Stomach smooth muscle (tissue), 2 donors: ENCODE results near the gene HMCES.
A peak's percentile ranks its signal among the peaks of the same experiment; 100 is the strongest.
"Not testable (repeated sequence)": the region's sequence is repeated elsewhere in the genome, so short reads cannot be mapped to it uniquely, and the experiment has no call there.

Experiments
- H3K27ac ChIP-seq: one replicate; pipeline ENCODE4 v1.7.0; 2013; ENCODE audit warnings: mild to moderate bottlenecking, low read length, inconsistent platforms
- H3K27me3 ChIP-seq, 2 donors: one replicate each; pipeline ENCODE4 v1.7.0; 2013; ENCODE audit warnings: low read length in 2 of 2; ENCODE audit not compliant: insufficient read depth in 2 of 2, control insufficient read depth in 1 of 2
- H3K36me3 ChIP-seq, 2 donors: one replicate each; pipeline ENCODE4 v1.7.0; 2013; ENCODE audit warnings: low read length in 2 of 2; ENCODE audit not compliant: control insufficient read depth in 2 of 2, insufficient read depth in 2 of 2
- H3K4me1 ChIP-seq: one replicate; pipeline ENCODE4 v1.7.0; 2013; ENCODE audit warnings: low read length; ENCODE audit not compliant: control insufficient read depth, insufficient read depth
- H3K4me3 ChIP-seq, 2 donors: one replicate each; pipeline ENCODE4 v1.7.0; 2013; ENCODE audit warnings: low read length in 2 of 2
- H3K9ac ChIP-seq, 2 donors: one replicate each; pipeline ENCODE4 v1.7.0; 2013; ENCODE audit warnings: low read length in 2 of 2, mild to moderate bottlenecking in 1 of 2
- H3K9me3 ChIP-seq, 2 donors: one replicate each; pipeline ENCODE4 v1.7.0; 2013; ENCODE audit warnings: low read length in 2 of 2; ENCODE audit not compliant: control insufficient read depth in 2 of 2
- donor health status: healthy.
- donor health status: Pancreatic carcinoma.

HMCES gene

DNA sequence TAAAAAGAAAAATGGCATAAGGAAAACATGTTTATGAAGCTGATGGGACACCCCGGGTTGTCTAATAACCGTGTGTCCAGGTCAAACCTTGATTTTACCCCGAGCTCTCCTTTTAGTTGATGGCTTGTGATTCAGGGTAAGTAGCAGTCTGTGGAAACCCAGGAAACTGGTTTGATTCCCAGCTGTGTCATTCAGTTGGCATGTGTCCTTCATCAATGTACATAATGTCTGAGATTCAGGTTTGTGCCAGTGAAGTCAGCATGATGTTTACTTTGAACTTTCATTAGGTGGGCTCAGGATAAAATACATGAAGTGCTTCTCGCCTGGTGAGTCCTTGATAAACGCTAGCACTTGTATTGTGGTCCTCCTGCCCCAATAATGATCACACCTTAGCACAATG is 33.5 kb upstream of the HMCES start:
- Histone ChIP-seq H3K27me3 (no peaks in the 10 kb centered on the region), H3K4me3 (peak overlapping the region in 1 of 2 donors; percentile 52), H3K4me1 (peaks cover 21% of the 10 kb centered on the region), H3K9ac (peak overlapping the region; percentile 8 to 66), H3K36me3 (peaks cover 0 to 4% of the 10 kb centered on the region in 2 donors), H3K9me3 (no peaks in the 10 kb centered on the region), H3K27ac (peak overlapping the region; percentile 37)

DNA sequence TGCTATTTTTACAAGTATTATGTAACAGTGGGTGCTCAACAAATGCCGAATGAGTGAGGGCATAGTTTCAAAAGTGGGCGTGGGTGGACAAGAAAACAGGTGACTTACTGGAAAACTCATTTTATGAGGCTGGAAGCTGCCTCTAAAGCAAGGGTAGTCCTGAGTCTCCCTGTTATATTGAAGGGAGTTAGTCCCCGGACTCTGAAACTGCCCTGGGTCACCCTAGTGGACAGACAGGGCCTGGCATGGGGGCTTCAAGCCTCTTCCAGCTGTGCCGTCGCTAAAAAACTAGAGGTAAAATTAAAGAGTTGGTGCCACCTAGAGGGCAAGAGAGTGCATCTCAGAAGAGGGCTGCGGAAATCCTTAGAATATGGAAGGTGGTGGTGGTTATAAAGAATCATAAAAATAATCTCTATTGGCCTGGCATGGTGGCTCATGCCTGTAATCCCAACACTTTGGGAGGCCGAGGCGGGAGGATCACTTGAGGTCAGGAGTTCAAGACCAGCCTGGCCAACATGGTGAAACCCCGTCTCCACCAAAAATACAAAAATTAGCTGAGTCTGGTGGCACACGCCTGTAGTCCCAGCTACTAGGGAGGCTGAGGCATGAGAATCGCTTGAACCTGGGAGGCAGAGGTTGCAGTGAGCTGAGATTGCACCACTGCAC is 32.9 kb upstream of the HMCES start:
- H3K27ac ChIP-seq = peak overlapping the region; percentile 37
- peaks cover 27% of the 10 kb centered on the region for H3K4me1 ChIP-seq
- H3K9ac ChIP-seq = peak overlapping the region; percentile 8 to 66
- H3K36me3 ChIP-seq, H3K27me3 ChIP-seq, H3K9me3 ChIP-seq: not testable (repeated sequence)
- H3K4me3 ChIP-seq = peak overlapping the region; percentile 29 to 52

DNA sequence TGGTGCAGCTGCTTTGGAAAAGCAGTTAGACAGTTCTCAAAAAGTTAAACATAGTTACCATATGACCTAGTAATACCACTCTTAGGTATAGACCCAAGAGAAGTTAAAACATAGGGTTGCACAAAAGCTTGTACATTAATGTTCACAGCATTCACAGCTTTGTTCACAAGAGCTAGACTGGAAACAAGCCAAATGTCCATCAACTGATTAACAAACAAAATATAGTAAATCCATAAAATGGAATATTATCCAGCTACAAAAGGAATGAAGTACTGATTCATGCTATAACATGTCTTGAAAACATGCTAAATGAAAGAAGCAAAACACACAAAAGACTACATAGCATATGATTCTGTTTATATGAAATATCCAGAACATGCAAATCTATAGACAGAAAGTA is 32.0 kb upstream of the HMCES start:
- Histone ChIP-seq H3K4me3 (no peak overlapping the region), H3K27ac (no peak overlapping the region), H3K9me3 (no peaks in the 10 kb centered on the region), H3K4me1 (peaks cover 27% of the 10 kb centered on the region), H3K9ac (no peak overlapping the region), H3K27me3 (no peaks in the 10 kb centered on the region), H3K36me3 (peaks cover 0 to 4% of the 10 kb centered on the region in 2 donors)

DNA sequence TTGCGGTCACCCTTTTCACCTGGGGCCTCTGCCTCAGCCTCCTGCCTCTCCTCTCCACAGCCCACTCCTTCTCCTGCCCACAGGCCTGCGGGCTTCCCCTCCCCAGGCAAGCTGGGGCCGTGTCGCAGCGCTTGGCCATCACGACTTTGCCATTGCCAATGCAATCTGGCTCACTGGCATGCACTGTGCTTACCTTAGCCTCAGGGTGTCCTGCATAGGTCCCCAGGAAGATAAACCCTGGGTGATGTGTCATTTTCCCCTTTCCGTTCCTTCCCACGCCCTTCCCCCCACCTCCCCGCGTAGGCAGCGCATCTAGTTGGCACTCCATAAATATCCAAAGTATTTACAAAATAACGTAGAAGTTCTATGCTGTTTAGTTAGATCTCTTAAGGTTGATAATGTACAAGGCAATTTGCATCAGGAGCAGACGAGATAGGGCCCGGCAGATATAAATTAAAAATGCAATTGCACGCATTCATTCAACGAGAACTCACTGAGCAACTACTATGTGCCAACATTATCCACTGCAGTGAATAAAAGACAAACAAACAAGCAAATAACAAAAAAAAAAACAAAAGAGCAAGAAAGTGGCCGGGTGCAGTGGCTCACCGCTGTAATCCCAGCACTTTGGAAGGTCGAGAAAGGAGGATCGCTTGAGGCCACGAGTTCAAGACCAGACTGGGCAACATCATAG is 30.2 kb upstream of the HMCES start:
- Histone ChIP-seq H3K9ac (peak overlapping the region; percentile 92 to 98), H3K36me3 (peaks cover 15% of the 10 kb centered on the region in 2 donors), H3K4me3 (peak overlapping the region; percentile 97 to 99), H3K27me3 (no peaks in the 10 kb centered on the region), H3K4me1 (peaks cover 29% of the 10 kb centered on the region), H3K9me3 (no peaks in the 10 kb centered on the region), H3K27ac (no peak overlapping the region)

DNA sequence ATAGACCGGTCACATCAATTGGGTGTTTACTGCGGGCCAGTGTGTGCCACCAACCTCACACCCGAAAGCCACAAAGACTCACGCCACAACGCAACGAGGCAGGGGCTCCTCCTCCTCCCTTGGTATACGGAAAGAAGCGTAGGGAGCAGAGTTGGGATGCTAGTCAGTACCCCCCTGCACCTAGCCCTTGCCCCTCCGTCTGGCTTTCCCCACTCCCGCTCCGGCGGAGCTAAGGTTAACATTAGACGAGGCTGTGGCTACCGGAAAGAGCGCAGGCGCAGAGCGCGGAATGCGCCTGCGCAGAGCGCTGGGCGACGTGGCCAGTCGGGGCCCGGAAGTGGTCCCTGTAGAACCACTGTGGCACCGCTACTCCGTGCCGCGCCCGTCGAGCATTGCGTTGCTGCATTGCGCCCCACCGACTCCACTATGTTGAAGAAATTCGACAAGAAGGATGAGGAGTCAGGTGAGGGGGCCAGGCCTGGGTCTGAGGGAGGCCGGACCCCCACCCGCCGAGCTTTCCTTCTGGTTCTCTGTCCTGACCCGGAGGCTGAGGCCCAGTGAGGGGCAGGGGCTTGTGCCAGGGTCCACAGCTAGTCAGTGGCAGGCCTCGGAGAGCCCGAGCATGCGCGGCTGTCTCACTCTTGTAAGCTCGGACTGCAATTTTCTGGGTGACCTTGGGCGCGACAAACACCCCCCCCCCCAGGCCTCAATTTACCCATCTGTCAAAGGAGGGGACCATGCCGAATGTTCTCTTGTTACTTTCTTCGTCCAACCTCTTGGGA is 29.2 kb upstream of the HMCES start, which contains the start of gene COPG1:
Gene COPG1, plus strand, starts transcription at position 323 of the 782 bp plus-strand sequence. Its CDS starts 104 bp downstream, at position 427.
- no peaks in the 10 kb centered on the region for H3K27me3 ChIP-seq
- H3K36me3 ChIP-seq = peaks cover 20 to 21% of the 10 kb centered on the region in 2 donors
- H3K9me3 ChIP-seq = no peaks in the 10 kb centered on the region
- H3K4me3 ChIP-seq = peak within 1 kb of the TSS; percentile 97 to 99
- peak within 1 kb of the TSS; percentile 62 for H3K27ac ChIP-seq
- H3K4me1 ChIP-seq = peaks cover 29% of the 10 kb centered on the region
- H3K9ac ChIP-seq = peak within 1 kb of the TSS; percentile 92 to 98

DNA sequence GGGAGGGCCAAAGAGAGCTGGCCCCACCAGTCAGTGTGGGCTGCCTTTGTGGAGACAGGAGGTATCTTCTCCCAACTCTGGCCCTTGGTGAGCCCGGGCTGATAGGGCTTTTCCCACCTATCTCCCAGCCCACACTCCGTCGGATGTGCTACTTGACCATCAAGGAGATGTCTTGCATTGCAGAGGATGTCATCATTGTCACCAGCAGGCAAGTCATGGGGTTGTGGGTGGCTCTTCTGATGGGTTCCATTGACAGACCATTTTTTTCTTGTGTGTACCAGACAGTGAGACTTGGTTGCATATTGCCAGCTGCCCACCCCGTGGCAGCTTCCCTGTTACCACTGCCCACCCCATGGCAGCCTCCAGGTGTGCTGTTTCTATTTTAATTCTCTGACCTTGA is 25.9 kb upstream of the HMCES start:
- Histone ChIP-seq H3K9me3 (no peaks in the 10 kb centered on the region), H3K27me3 (no peaks in the 10 kb centered on the region), H3K9ac (no peak overlapping the region), H3K4me3 (no peak overlapping the region), H3K4me1 (peaks cover 23% of the 10 kb centered on the region), H3K27ac (no peak overlapping the region), H3K36me3 (peaks cover 47 to 50% of the 10 kb centered on the region in 2 donors)

DNA sequence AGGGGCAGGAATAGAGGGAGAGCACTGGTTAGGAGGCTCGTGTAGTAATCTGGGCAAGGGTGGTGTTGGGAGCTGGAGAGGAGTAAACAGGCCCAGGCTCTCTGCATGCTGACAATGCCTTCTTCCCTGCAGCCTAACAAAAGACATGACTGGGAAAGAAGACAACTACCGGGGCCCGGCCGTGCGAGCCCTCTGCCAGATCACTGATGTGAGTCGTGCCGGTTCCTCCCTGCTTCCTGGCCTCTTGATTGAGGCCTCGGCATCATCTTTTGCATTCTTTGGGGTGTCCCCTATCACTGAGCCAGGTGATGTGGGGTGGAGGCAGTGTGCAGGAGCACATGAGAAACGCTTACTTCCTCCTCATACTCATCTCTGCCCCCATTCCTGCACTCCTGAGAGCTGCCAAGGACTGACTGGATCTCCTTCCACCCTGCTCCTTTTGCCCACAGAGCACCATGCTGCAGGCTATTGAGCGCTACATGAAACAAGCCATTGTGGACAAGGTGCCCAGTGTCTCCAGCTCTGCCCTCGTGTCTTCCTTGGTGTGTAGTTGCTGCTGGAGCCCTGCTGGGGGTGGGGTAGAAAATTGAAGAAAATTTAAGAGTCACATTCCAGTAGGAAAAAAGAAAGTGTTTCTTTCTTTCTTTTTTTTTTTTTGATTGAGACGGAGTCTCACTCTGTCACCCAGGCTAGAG is 24.0 kb upstream of the HMCES start:
- peaks cover 12% of the 10 kb centered on the region for H3K4me1 ChIP-seq
- H3K9me3 ChIP-seq = no peaks in the 10 kb centered on the region
- no peak overlapping the region for H3K4me3 ChIP-seq
- H3K27ac ChIP-seq = no peak overlapping the region
- H3K27me3 ChIP-seq = no peaks in the 10 kb centered on the region
- H3K9ac ChIP-seq = no peak overlapping the region
- peaks cover 59 to 61% of the 10 kb centered on the region in 2 donors for H3K36me3 ChIP-seq

DNA sequence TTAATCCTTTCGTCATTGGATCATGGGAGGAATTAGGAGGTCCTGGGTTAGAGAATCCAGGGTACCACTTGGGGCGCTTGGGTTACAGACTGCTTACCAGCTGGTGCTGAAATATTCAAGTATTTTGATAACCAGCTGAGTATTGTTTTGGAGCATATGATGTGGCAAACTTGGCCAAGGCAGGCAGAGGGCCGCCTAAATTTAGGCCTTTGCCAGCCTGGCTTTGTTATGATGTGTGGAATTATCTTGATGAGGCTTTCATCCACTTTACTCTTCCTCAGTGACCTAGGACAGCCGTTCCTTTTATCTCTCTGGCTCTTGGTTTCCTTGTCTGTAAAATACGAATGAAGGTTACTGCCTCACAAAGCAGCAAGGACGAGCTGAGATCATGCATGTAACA is 22.4 kb upstream of the HMCES start:
- H3K27me3 ChIP-seq = no peaks in the 10 kb centered on the region
- no peaks in the 10 kb centered on the region for H3K9me3 ChIP-seq
- no peak overlapping the region for H3K9ac ChIP-seq
- no peak overlapping the region for H3K4me3 ChIP-seq
- H3K4me1 ChIP-seq = peaks cover 3% of the 10 kb centered on the region
- peaks cover 75 to 77% of the 10 kb centered on the region in 2 donors for H3K36me3 ChIP-seq
- H3K27ac ChIP-seq = no peak overlapping the region

DNA sequence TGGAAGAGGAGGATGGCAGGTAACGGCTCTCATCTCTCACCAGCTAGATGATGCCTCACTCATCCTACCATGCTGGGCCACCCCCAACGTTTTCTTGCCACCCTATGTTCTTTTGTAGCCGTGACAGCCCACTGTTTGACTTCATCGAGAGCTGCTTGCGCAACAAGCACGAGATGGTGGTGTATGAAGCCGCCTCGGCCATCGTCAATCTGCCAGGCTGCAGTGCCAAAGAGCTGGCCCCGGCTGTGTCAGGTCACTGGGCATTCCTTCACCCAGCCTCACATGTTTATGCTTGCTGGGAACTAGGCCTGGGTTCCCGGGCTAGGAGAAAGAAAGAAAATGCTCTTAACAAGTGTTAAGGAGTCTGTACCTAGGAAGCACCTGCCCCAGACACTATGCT is 21.1 kb upstream of the HMCES start:
- H3K36me3 ChIP-seq = peaks cover 77 to 78% of the 10 kb centered on the region in 2 donors
- H3K9me3 ChIP-seq = no peaks in the 10 kb centered on the region
- H3K27me3 ChIP-seq = no peaks in the 10 kb centered on the region
- H3K9ac ChIP-seq = no peak overlapping the region
- H3K4me1 ChIP-seq = peaks cover 1% of the 10 kb centered on the region
- no peak overlapping the region for H3K27ac ChIP-seq
- H3K4me3 ChIP-seq = no peak overlapping the region
